ENCODE results near the gene MROH8. TPM values are rescaled to one million over a fixed set of nuclear protein-coding genes. Genes with fewer than 3 reads are reported as not detected.

The MROH8 gene
- total RNA-seq, 4 donors from 2014 or later: 0.54 to 14.0 (median 3.2) TPM

- Histone ChIP-seq H3K27ac (no peak overlapping the region), H3K4me1 (no peaks in the 10 kb centered on the region), H3K27me3 (no peaks in the 10 kb centered on the region), H3K9me3 (no peaks in the 10 kb centered on the region), H3K4me3 (no peak overlapping the region), H3K36me3 (no peaks in the 10 kb centered on the region)
- TF ChIP-seq POLR2A (IDR thresholded peaks at IDR 0.05): no peak
- TF ChIP-seq, protein P1, sequence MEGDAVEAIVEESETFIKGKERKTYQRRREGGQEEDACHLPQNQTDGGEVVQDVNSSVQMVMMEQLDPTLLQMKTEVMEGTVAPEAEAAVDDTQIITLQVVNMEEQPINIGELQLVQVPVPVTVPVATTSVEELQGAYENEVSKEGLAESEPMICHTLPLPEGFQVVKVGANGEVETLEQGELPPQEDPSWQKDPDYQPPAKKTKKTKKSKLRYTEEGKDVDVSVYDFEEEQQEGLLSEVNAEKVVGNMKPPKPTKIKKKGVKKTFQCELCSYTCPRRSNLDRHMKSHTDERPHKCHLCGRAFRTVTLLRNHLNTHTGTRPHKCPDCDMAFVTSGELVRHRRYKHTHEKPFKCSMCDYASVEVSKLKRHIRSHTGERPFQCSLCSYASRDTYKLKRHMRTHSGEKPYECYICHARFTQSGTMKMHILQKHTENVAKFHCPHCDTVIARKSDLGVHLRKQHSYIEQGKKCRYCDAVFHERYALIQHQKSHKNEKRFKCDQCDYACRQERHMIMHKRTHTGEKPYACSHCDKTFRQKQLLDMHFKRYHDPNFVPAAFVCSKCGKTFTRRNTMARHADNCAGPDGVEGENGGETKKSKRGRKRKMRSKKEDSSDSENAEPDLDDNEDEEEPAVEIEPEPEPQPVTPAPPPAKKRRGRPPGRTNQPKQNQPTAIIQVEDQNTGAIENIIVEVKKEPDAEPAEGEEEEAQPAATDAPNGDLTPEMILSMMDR (IDR thresholded peaks at IDR 0.05): no peak
- no peak for DNase-seq
Observed at GRCh38 chr20:37161830-37162549, 17.4 kb downstream of the MROH8 start.

- no peak for TF ChIP-seq POLR2A (IDR thresholded peaks at IDR 0.05)
- TF ChIP-seq, protein P1 (IDR thresholded peaks at IDR 0.05): no peak
- no peaks in the 10 kb centered on the region for H3K9me3 ChIP-seq
Observed at GRCh38 chr20:37160683-37161082, 18.7 kb downstream of the MROH8 start.

GRCh38 chr20:37158248-37158647 is 21.1 kb downstream of the MROH8 start:
- no peak for DNase-seq
- no peak overlapping the region for H3K27ac ChIP-seq
- H3K4me1 ChIP-seq: no peaks in the 10 kb centered on the region
- no peaks in the 10 kb centered on the region for H3K27me3 ChIP-seq
- H3K36me3 ChIP-seq: no peaks in the 10 kb centered on the region
- no peaks in the 10 kb centered on the region for H3K9me3 ChIP-seq
- H3K4me3 ChIP-seq: no peak overlapping the region
- TF ChIP-seq, protein P1 (IDR thresholded peaks at IDR 0.05): no peak
- TF ChIP-seq POLR2A (IDR thresholded peaks at IDR 0.05): no peak

More at GRCh38 chr20:37160683-37161082, 18.7 kb downstream of the MROH8 start:
- no peak overlapping the region for H3K4me3 ChIP-seq
- no peak overlapping the region for H3K27ac ChIP-seq
- DNase-seq: no peak
- H3K4me1 ChIP-seq: no peaks in the 10 kb centered on the region
- no peaks in the 10 kb centered on the region for H3K36me3 ChIP-seq
- H3K27me3 ChIP-seq: no peaks in the 10 kb centered on the region

DNA sequence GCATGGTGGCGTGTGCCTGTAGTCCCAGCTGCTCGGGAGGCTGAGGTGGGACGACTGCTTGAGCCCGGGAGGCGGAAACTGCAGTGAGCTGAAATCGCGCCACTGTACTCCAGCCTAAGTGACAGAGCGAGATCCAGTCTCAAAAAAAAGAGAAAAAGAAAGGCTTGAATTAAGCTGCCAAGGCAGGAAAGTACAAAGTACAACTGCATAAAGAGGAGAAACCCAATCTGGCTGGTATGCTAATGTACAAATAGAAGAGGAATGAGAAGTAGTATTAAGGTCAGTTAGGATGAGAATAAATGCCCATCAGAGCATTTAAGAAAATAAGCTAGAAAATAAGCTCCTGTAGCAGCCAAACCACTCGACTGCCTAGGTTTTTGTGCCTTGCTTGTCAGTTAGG is 23.4 kb downstream of the MROH8 start:
- Histone ChIP-seq H3K27me3 (no peaks in the 10 kb centered on the region), H3K4me3 (no peak overlapping the region), H3K36me3 (no peaks in the 10 kb centered on the region), H3K9me3 (no peaks in the 10 kb centered on the region), H3K4me1 (no peaks in the 10 kb centered on the region), H3K27ac (no peak overlapping the region)
- no peak for DNase-seq
- no peak for TF ChIP-seq POLR2A (IDR thresholded peaks at IDR 0.05)
- TF ChIP-seq, protein P1 (IDR thresholded peaks at IDR 0.05): no peak

DNA sequence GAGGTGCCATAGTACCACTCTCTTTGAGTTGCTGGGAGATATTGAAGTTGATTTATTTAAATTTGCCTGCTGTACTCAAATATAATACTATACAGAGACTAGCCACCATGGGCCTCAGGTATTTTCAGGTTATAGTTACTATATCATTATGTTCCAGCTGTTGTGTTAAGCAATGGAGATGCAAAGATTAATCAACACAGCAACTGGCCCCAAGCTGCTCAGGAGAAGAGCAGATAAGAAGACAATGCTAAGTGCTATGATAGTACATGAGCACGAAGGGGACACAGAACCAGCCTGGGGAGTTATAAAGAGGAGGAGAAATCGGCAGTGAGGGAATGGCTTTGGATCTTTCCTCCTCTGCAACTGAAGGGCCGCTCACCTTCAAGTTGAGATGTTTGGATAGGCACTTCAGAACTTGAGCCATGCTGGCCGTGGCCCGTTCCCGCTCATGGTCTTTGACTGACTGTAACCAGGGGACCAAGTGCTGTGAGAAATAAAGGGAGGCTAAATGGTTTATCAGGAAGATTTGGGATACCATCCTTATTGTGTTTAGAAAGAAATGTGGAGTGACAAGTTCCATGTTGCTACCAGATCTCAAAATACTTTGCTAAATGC is 24.6 kb downstream of the MROH8 start:
- Histone ChIP-seq H3K27ac (no peak overlapping the region), H3K9me3 (no peaks in the 10 kb centered on the region), H3K4me1 (no peaks in the 10 kb centered on the region), H3K4me3 (no peak overlapping the region), H3K36me3 (no peaks in the 10 kb centered on the region), H3K27me3 (no peaks in the 10 kb centered on the region)
- DNase-seq: no peak
- no peak for TF ChIP-seq POLR2A (IDR thresholded peaks at IDR 0.05)
- TF ChIP-seq, protein P1 (IDR thresholded peaks at IDR 0.05): no peak
